ENCODE measurements around the gene TEX28.

Gene TEX28

GRCh38 chrX:154317391-154317995 is 22.6 kb upstream of the TEX28 start:
- Histone ChIP-seq H3K9ac (ENCODE audit: low read length) (no peak overlapping the region), H3K9me3 (ENCODE audit: insufficient read depth, low read length) (no peaks in the 10 kb centered on the region), H3K27me3 (ENCODE audit: low read length) (no peaks in the 10 kb centered on the region), H3K9me2 (replicated peaks; ENCODE audit: insufficient read depth, low read length) (no peaks in the 10 kb centered on the region), H3F3A (ENCODE audit: insufficient read depth) (no peaks in the 10 kb centered on the region; the same call in 1 of the 2 replicates), H4K20me1 (ENCODE audit: low read depth, low read length) (no peaks in the 10 kb centered on the region), H3K36me3 (ENCODE audit: low read length) (no peaks in the 10 kb centered on the region), H3K27ac (ENCODE audit: low read depth, low read length) (no peak overlapping the region), H3K4me2 (ENCODE audit: low read depth, low read length, poor library complexity, severe bottlenecking) (no peak overlapping the region), H3K79me2 (ENCODE audit: insufficient read depth, low read length) (no peaks in the 10 kb centered on the region), H2AFZ (ENCODE audit: low read depth, low read length, severe bottlenecking) (no peak overlapping the region), H3K4me3 (ENCODE audit: insufficient read depth, low read length, poor library complexity, severe bottlenecking) (no peak overlapping the region)
- TF ChIP-seq EZH2phosphoT487 (conservative IDR thresholded peaks at IDR 0.05; ENCODE audit: low read length) (no peak), CTCF (IDR thresholded peaks at IDR 0.05; ENCODE audit: insufficient read depth, low read length, poor library complexity, severe bottlenecking) (peak; percentile 20)

- no peak overlapping the region for H3K4me2 ChIP-seq (ENCODE audit: low read depth, low read length, poor library complexity, severe bottlenecking)
- no peak overlapping the region for H3K4me3 ChIP-seq (ENCODE audit: insufficient read depth, low read length, poor library complexity, severe bottlenecking)
- H3K9ac ChIP-seq (ENCODE audit: low read length): no peak overlapping the region
- H3K36me3 ChIP-seq (ENCODE audit: low read length): no peaks in the 10 kb centered on the region
- H3F3A ChIP-seq (ENCODE audit: insufficient read depth): no peaks in the 10 kb centered on the region
- TF ChIP-seq CTCF (IDR thresholded peaks at IDR 0.05; ENCODE audit: insufficient read depth, low read length, poor library complexity, severe bottlenecking): no peak
- H3K9me2 ChIP-seq (replicated peaks; ENCODE audit: insufficient read depth, low read length): no peaks in the 10 kb centered on the region
- H3K79me2 ChIP-seq (ENCODE audit: insufficient read depth, low read length): no peaks in the 10 kb centered on the region
- H3K9me3 ChIP-seq (ENCODE audit: insufficient read depth, low read length): no peaks in the 10 kb centered on the region
- no peaks in the 10 kb centered on the region for H3K27me3 ChIP-seq (ENCODE audit: low read length)
- no peaks in the 10 kb centered on the region for H4K20me1 ChIP-seq (ENCODE audit: low read depth, low read length)
- H3K27ac ChIP-seq (ENCODE audit: low read depth, low read length): no peak overlapping the region
- H2AFZ ChIP-seq (ENCODE audit: low read depth, low read length, severe bottlenecking): no peak overlapping the region
These were observed 20.5 kb upstream of the TEX28 start for GRCh38 chrX:154315416-154315815.

- Histone ChIP-seq H3K36me3 (ENCODE audit: low read length) (no peaks in the 10 kb centered on the region), H3F3A (ENCODE audit: insufficient read depth) (no peaks in the 10 kb centered on the region), H3K27me3 (ENCODE audit: low read length) (no peaks in the 10 kb centered on the region), H3K4me2 (ENCODE audit: low read depth, low read length, poor library complexity, severe bottlenecking) (no peak overlapping the region), H3K9me3 (ENCODE audit: insufficient read depth, low read length) (no peaks in the 10 kb centered on the region), H4K20me1 (ENCODE audit: low read depth, low read length) (no peaks in the 10 kb centered on the region), H3K9me2 (replicated peaks; ENCODE audit: insufficient read depth, low read length) (no peaks in the 10 kb centered on the region), H3K9ac (ENCODE audit: low read length) (no peak overlapping the region), H2AFZ (ENCODE audit: low read depth, low read length, severe bottlenecking) (no peak overlapping the region), H3K4me3 (ENCODE audit: insufficient read depth, low read length, poor library complexity, severe bottlenecking) (no peak overlapping the region), H3K27ac (ENCODE audit: low read depth, low read length) (no peak overlapping the region), H3K79me2 (ENCODE audit: insufficient read depth, low read length) (no peaks in the 10 kb centered on the region)
- TF ChIP-seq CTCF (IDR thresholded peaks at IDR 0.05; ENCODE audit: insufficient read depth, low read length, poor library complexity, severe bottlenecking) (no peak), EZH2phosphoT487 (conservative IDR thresholded peaks at IDR 0.05; ENCODE audit: low read length) (no peak)
These were observed 18.2 kb upstream of the TEX28 start for GRCh38 chrX:154313147-154313546.
